OCI-M2 (cell line): ENCODE results near the gene PRADC1.
"Not testable (repeated sequence)": the region's sequence is repeated elsewhere in the genome, so short reads cannot be mapped to it uniquely, and the experiment has no call there.

Source experiments
- DNase-seq: peaks from one replicate; lab custom pipeline; 2025; ENCODE audit not compliant: unreplicated experiment; lab: John Stamatoyannopoulos, UW

Gene PRADC1

DNA sequence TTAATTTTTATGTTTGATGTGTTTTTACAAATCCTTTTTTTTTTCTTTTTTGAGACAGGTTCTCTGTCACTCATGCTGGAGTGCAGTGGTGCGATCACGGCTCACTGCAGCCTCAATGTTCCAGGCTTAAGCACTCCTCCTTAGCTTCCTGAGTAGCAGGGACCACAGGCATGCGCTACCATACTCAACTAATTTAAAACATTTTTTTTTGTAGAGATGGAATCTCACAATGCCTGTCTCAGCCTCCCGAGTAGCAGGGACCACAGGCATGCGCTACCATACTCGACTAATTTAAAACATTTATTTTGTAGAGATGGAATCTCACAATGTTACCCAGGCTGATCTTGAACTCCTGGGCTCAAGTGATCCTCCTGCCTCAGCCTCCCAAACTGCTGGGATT lies 27.4 kb downstream of the PRADC1 start:
- no peak for DNase-seq

DNA sequence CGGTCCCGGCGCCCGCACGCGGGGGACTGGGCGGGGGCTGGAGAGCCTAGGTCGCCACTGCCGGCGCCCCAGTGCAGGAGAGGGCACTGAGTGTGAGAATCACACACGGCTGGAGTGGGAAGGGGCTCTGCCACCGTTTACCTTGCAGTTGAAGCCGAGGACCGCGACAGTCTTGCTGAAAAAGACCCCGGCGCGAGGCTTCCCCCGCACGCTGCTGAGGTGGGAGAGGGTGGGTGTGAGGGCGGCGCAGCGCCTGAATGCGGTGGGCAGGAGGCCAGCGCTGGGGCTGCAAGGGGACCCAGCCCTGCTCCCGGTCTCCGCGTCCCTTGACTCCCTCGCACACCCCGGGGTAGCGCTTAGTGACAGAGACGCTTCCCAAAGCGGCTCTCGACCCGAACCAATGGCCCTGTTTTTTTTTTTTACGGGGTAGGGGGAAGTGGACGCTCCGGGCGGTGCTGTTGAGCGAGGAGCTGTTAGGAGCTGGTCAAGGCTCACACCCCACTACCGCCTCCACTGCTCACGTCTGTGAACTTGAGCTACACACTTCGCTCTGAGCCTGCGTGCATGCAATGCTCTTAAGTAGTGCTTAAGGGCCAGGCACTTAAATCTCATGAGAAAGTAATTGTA lies 29.9 kb downstream of the PRADC1 start:
- DNase-seq: no peak

DNA sequence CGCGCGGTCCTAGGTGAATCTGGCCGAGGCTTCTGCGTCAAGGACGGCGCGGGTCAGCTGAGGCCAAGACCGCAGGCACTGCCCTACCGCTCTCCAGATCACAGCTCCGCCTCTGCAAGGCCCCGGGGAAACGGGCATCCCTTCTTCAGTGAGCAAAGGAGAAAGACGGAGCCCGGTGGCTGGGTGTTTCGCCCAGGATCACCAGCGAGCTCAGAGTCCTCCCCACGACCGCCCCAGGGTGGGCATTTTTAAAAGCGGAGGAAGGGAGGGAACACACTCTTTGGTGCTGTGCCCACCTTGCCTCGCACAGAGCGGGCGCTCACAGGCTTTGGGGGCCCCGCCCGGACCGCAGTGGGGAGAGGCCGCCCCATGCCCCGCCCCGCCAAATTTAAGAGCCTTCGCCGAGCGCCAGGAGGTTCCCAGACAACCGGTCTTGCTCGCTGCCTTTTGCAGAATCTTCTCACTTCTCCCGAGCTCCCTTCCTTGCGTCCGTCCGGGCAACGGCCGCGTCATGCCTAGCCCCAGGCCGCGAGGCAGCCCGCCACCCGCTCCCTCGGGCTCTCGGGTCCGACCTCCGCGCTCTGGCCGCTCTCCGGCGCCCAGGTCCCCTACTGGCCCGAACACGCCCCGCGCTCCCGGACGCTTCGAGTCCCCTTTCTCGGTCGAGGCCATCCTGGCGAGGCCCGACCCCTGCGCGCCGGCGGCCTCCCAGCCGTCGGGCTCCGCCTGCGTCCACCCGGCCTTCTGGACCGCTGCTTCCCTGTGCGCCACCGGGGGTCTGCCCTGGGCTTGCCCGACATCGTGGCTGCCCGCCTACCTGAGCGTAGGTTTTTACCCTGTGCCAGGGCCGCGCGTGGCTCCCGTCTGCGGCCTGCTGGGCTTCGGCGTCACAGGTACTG lies 30.6 kb downstream of the PRADC1 start, which contains the start of gene NOTO:
Gene NOTO (plus strand): TSS at position 419 of the 899 bp plus-strand sequence. CDS start 93 bp downstream, at position 512.
- DNase-seq: no peak

DNA sequence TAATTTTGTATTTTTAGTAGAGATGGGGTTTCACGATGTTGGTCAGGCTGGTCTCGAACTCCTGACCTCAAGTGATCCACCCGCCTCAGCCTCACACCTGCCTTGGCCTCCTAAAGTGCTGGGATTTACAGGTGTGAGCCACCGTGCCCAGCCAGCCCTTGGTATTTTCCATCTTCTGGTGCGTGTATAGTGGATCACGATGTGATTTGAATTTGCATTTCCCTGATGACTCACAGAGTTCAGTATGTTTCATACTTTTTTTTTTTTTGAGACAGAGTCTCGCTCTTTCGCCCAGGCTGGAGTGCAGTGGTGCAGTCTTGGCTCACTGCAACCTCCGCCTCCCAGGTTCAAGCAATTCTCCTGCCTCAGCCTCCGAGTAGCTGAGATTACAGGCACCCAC lies 32.8 kb downstream of the PRADC1 start:
- DNase-seq: not testable (repeated sequence)

DNA sequence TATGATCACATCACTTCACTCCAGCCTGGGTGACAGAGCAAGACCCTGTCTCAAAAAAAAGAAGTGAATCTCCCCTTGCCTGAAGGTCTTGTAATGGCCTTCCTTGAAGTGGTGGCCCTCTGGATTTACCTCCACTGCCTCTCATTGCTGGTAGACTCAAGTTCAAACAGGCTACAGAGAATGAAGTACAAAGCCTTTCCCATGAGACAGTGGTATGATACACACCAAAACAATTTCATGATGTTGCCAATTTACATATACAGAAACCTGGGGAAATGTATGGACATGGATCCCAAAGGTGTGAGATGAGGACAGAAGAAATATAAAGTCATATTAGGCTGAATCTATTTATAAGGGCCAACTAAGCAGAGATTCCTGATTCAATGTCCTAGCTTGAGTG lies 35.5 kb downstream of the PRADC1 start:
- DNase-seq: no peak

DNA sequence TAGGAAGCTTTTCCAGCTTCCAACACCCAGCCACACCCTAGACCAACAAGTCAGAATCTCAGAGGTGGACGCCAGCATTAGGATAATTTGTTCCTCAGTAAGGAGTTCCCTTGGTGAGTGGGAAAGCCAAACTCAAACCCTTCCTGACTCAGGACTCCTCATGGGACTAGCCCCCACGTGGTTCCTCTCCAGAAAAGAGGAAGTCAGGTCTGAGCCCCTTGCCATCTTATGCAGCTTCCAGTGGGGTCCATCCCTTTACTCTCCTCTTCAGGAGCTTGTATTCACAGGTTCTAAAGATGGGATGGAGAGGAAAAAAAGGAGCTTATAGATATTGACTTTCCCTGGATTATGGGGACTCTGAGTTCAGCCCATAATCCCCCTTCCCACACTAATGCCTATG lies 45.5 kb downstream of the PRADC1 start:
- no peak for DNase-seq

DNA sequence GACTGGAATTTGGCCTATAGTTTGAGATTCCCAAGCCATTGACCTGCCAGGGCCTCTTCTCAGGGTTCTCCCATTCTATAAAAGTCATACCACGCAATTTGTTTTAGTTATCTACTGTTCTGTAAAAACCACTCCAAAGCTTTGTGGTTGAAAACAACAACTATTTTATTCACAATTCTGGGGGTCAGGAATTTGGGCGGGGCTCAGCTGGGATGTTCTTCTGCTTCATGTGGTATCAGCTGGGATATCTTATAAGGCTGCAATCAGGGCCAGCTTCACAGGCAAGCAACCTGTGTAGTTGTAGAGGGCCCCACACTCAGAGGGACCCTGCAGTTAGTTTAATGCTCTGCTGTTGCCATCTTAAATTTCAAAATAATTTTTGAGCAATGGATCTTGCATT lies 47.1 kb downstream of the PRADC1 start:
- DNase-seq: no peak
